Cardiac muscle cell (in vitro differentiated cells and primary cell): ENCODE data around the gene PCDHGA9. TPM values are rescaled to one million over a fixed set of nuclear protein-coding genes. Genes with fewer than 3 reads are reported as not detected.
"Not testable (repeated sequence)": the region's sequence is repeated elsewhere in the genome, so short reads cannot be mapped to it uniquely, and the experiment has no call there.

Experiments
- DNase-seq, 2 donors: peaks; one replicate each; pipeline versions ENCODE4 v3.0.0 to v3.0.0-alpha.2; 2010 to 2017; ENCODE audit warnings: low read depth in 1 of 2, low spot score in 1 of 2
- H3K27ac ChIP-seq: fragments of 200-600 bp; sonication (generic); 2 replicates; pipeline ENCODE4 v1.5.1; 2016
- H3K27me3 ChIP-seq: fragments of 200-600 bp; sonication (generic); 2 replicates; pipeline ENCODE4 v1.6.0; 2016; ENCODE audit warnings: control low read depth
- H3K36me3 ChIP-seq: fragments of 200-600 bp; sonication (generic); 2 replicates; pipeline ENCODE4 v1.5.1; 2016; ENCODE audit warnings: control low read depth
- H3K4me1 ChIP-seq: fragments of 200-600 bp; sonication (generic); 2 replicates; pipeline ENCODE4 v1.8.1; 2017; ENCODE audit warnings: low read depth, mild to moderate bottlenecking, mixed run types
- H3K4me3 ChIP-seq: fragments of 200-600 bp; sonication (generic); 2 replicates; pipeline ENCODE4 v1.5.1; 2016; ENCODE audit warnings: mild to moderate bottlenecking
- H3K9me3 ChIP-seq: fragments of 200-600 bp; sonication (generic); 2 replicates; pipeline ENCODE4 v1.5.1; 2017; ENCODE audit warnings: low read depth, mild to moderate bottlenecking, control low read depth
- polyA plus RNA-seq: library from polyadenylated mRNA; unstranded; fragments of >200 nt; fragmentation: Nextera tagmentation; extraction: Ambion mirVana; gene quantifications from 2 replicates; pipeline ENCODE4 v1.2.1, GENCODE V29; 2016
- total RNA-seq: library from RNA; depleted of rRNA; stranded (reverse); fragments of >200 nt; gene quantifications from 2 replicates; pipeline ENCODE4 v1.2.3, GENCODE V29; 2016
- TF ChIP-seq, protein P1 (sequence below): IDR thresholded peaks from 2 replicates; pipeline ENCODE4 v1.5.1; 2012; ENCODE audit warnings: low read depth, mild to moderate bottlenecking, low read length

The PCDHGA9 gene
- total and polyA plus RNA-seq, 2 experiments from 2014 or later = 0.04 to 1.8 TPM

- no peaks in the 10 kb centered on the region for H3K36me3 ChIP-seq
- DNase-seq = peak in 1 of 2 donors; percentile 62
Observed at GRCh38 chr5:141369994-141370848, 32.4 kb upstream of the PCDHGA9 start, which contains the start of gene PCDHGB3. TSS of gene PCDHGB3 (plus strand) at chr5:141370242. CDS start at chr5:141370395, 153 bp downstream.

DNA sequence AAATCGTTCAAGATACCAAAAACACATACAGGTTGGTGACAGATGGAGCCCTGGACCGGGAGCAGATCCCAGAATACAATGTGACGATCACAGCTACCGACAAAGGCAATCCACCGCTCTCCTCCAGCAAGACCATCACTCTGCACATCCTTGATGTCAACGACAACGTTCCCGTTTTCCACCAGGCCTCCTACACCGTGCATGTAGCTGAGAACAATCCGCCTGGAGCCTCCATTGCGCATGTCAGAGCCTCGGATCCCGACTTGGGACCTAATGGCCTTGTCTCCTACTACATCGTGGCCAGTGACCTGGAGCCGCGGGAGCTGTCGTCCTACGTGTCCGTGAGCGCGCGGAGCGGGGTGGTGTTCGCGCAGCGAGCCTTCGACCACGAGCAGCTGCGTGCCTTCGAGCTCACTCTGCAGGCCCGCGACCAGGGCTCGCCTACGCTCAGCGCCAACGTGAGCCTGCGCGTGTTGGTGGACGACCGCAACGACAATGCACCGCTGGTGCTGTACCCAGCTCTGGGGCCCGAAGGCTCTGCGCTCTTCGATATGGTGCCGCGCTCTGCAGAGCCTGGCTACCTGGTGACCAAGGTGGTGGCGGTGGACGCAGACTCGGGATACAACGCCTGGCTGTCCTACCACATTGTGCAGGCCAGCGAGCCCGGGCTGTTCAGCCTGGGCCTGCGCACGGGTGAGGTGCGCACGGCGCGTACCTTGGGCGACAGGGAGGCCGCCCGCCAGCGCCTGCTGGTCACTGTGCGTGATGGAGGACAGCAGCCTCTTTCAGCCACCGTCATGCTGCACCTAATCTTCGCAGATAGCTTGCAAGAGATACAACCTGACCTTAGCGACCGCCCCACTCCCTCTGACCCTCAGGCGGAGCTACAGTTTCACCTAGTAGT lies 30.8 kb upstream of the PCDHGA9 start:
- Histone ChIP-seq H3K36me3 (no peaks in the 10 kb centered on the region), H3K27ac (no peak overlapping the region), H3K4me1 (no peaks in the 10 kb centered on the region), H3K27me3 (no peaks in the 10 kb centered on the region), H3K9me3 (no peaks in the 10 kb centered on the region), H3K4me3 (no peak overlapping the region)
- no peak for DNase-seq
- TF ChIP-seq, protein P1, sequence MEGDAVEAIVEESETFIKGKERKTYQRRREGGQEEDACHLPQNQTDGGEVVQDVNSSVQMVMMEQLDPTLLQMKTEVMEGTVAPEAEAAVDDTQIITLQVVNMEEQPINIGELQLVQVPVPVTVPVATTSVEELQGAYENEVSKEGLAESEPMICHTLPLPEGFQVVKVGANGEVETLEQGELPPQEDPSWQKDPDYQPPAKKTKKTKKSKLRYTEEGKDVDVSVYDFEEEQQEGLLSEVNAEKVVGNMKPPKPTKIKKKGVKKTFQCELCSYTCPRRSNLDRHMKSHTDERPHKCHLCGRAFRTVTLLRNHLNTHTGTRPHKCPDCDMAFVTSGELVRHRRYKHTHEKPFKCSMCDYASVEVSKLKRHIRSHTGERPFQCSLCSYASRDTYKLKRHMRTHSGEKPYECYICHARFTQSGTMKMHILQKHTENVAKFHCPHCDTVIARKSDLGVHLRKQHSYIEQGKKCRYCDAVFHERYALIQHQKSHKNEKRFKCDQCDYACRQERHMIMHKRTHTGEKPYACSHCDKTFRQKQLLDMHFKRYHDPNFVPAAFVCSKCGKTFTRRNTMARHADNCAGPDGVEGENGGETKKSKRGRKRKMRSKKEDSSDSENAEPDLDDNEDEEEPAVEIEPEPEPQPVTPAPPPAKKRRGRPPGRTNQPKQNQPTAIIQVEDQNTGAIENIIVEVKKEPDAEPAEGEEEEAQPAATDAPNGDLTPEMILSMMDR = no peak

More at GRCh38 chr5:141369994-141370848, 32.4 kb upstream of the PCDHGA9 start, which contains the start of gene PCDHGB3:
- H3K27me3 ChIP-seq = no peaks in the 10 kb centered on the region
- H3K4me1 ChIP-seq = no peaks in the 10 kb centered on the region
- H3K4me3 ChIP-seq = no peak within 1 kb of the TSS
- TF ChIP-seq, protein P1 = peak; percentile 42
- H3K27ac ChIP-seq = no peak within 1 kb of the TSS
- no peaks in the 10 kb centered on the region for H3K9me3 ChIP-seq

- peak in 1 of 2 donors; percentile 31 for DNase-seq
- no peaks in the 10 kb centered on the region for H3K9me3 ChIP-seq
- H3K4me3 ChIP-seq = no peak within 1 kb of the TSS
- no peak within 1 kb of the TSS for H3K27ac ChIP-seq
- no peaks in the 10 kb centered on the region for H3K36me3 ChIP-seq
- H3K27me3 ChIP-seq = no peaks in the 10 kb centered on the region
- no peaks in the 10 kb centered on the region for H3K4me1 ChIP-seq
- TF ChIP-seq, protein P1 = peak; percentile 43
Observed at GRCh38 chr5:141373673-141374317, 28.8 kb upstream of the PCDHGA9 start, which contains the start of gene PCDHGA6. TSS of gene PCDHGA6 (plus strand) at chr5:141373891. CDS start at chr5:141374084, 193 bp downstream.

DNA sequence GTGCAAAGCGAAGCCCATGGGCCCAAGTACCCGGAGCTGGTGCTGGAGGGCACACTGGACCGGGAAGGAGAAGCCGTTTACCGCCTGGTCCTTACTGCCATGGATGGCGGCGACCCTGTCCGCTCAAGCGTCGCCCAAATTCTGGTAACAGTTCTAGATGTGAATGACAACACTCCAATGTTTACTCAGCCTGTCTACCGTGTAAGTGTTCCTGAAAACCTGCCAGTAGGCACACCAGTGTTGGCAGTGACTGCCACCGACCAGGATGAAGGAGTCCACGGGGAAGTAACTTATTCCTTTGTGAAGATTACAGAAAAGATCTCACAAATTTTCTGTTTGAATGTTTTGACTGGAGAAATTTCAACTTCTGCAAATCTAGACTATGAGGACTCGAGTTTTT lies 28.0 kb upstream of the PCDHGA9 start:
- Histone ChIP-seq H3K27me3 (no peaks in the 10 kb centered on the region), H3K9me3 (no peaks in the 10 kb centered on the region), H3K36me3 (no peaks in the 10 kb centered on the region), H3K4me1 (no peaks in the 10 kb centered on the region), H3K27ac (no peak overlapping the region), H3K4me3 (no peak overlapping the region)
- no peak for DNase-seq
- TF ChIP-seq, protein P1 = no peak

- not testable (repeated sequence) for DNase-seq, H3K4me1 ChIP-seq, H3K27ac ChIP-seq, H3K27me3 ChIP-seq, H3K36me3 ChIP-seq, H3K4me3 ChIP-seq, H3K9me3 ChIP-seq
Observed at GRCh38 chr5:141375444-141376155, 27.0 kb upstream of the PCDHGA9 start.
